ENCODE results near the gene METRNL.
A peak's percentile ranks its signal among the peaks of the same experiment; 100 is the strongest.

Gene METRNL

GRCh38 chr17:83077411-83077810, 2.0 kb upstream of the METRNL start:
- 0 out of 2 replicates have a peak, but pooled peaks cover 9% of the 10 kb centered on the region for H4K20me1 ChIP-seq (ENCODE audit: insufficient read depth, low read length)
- no peaks in the 10 kb centered on the region for H3K79me2 ChIP-seq (ENCODE audit: insufficient read depth, low read length)
- H3K27ac ChIP-seq (ENCODE audit: low read length): no peak overlapping the region
- no peak for DNase-seq
- H3K9ac ChIP-seq (ENCODE audit: low read depth, low read length): no peak overlapping the region
- no peaks in the 10 kb centered on the region for H3K36me3 ChIP-seq (ENCODE audit: insufficient read depth, low read length)
- no peak overlapping the region for H3K4me2 ChIP-seq (ENCODE audit: insufficient read depth, low read length)
- H3K27me3 ChIP-seq (ENCODE audit: insufficient read depth, low read length, poor library complexity): peaks cover 20% of the 10 kb centered on the region
- no peak for ATAC-seq (ENCODE audit: insufficient read depth, low read depth)
- H3K4me1 ChIP-seq (ENCODE audit: insufficient read depth, low read length): no peaks in the 10 kb centered on the region
- H3K4me3 ChIP-seq (ENCODE audit: low read depth in 1 of 2, low read length in 2 of 2): no peak overlapping the region
- no peaks in the 10 kb centered on the region for H3K9me3 ChIP-seq (ENCODE audit: insufficient read depth, low read length, severe bottlenecking)
- H2AFZ ChIP-seq (ENCODE audit: low read depth, low read length): no peak overlapping the region
- TF ChIP-seq EZH2 (IDR thresholded peaks at IDR 0.05; ENCODE audit: borderline replicate concordance, low read depth, low read length, severe bottlenecking) (no peak), CTCF (IDR thresholded peaks at IDR 0.05; ENCODE audit: borderline replicate concordance, extremely low read depth, low read length, poor library complexity, severe bottlenecking) (no peak)

- Histone ChIP-seq H3K4me1 (ENCODE audit: insufficient read depth, low read length) (no peaks in the 10 kb centered on the region), H3K4me3 (ENCODE audit: low read depth in 1 of 2, low read length in 2 of 2) (no peak overlapping the region), H2AFZ (ENCODE audit: low read depth, low read length) (no peak overlapping the region), H3K27me3 (ENCODE audit: insufficient read depth, low read length, poor library complexity) (peaks cover 20% of the 10 kb centered on the region), H3K27ac (ENCODE audit: low read length) (no peak overlapping the region), H3K36me3 (ENCODE audit: insufficient read depth, low read length) (no peaks in the 10 kb centered on the region), H4K20me1 (ENCODE audit: insufficient read depth, low read length) (0 out of 2 replicates have a peak, but pooled peaks cover 9% of the 10 kb centered on the region), H3K9me3 (ENCODE audit: insufficient read depth, low read length, severe bottlenecking) (no peaks in the 10 kb centered on the region), H3K9ac (ENCODE audit: low read depth, low read length) (no peak overlapping the region), H3K4me2 (ENCODE audit: insufficient read depth, low read length) (no peak overlapping the region), H3K79me2 (ENCODE audit: insufficient read depth, low read length) (no peaks in the 10 kb centered on the region)
- DNase-seq (no peak), ATAC-seq (ENCODE audit: insufficient read depth, low read depth) (no peak)
- TF ChIP-seq EZH2 (IDR thresholded peaks at IDR 0.05; ENCODE audit: borderline replicate concordance, low read depth, low read length, severe bottlenecking): no peak
- no peak for TF ChIP-seq CTCF (IDR thresholded peaks at IDR 0.05; ENCODE audit: borderline replicate concordance, extremely low read depth, low read length, poor library complexity, severe bottlenecking)
These were observed 1.5 kb upstream of the METRNL start for GRCh38 chr17:83077939-83078338.

GRCh38 chr17:83078378-83079351, 744 bp upstream of the METRNL start:
- H3K79me2 ChIP-seq (ENCODE audit: insufficient read depth, low read length): no peaks in the 10 kb centered on the region
- H3K9ac ChIP-seq (ENCODE audit: low read depth, low read length): no peak overlapping the region
- H4K20me1 ChIP-seq (ENCODE audit: insufficient read depth, low read length): 0 out of 2 replicates have a peak, but pooled peaks cover 9% of the 10 kb centered on the region
- no peak overlapping the region for H2AFZ ChIP-seq (ENCODE audit: low read depth, low read length)
- ATAC-seq (ENCODE audit: insufficient read depth, low read depth) (no peak), DNase-seq (no peak)
- H3K4me2 ChIP-seq (ENCODE audit: insufficient read depth, low read length): peak overlapping the region; percentile 31
- no peak for TF ChIP-seq CTCF (IDR thresholded peaks at IDR 0.05; ENCODE audit: borderline replicate concordance, extremely low read depth, low read length, poor library complexity, severe bottlenecking)
- TF ChIP-seq EZH2 (IDR thresholded peaks at IDR 0.05; ENCODE audit: borderline replicate concordance, low read depth, low read length, severe bottlenecking): no peak
- no peaks in the 10 kb centered on the region for H3K4me1 ChIP-seq (ENCODE audit: insufficient read depth, low read length)
- H3K36me3 ChIP-seq (ENCODE audit: insufficient read depth, low read length): no peaks in the 10 kb centered on the region
- no peak overlapping the region for H3K4me3 ChIP-seq (ENCODE audit: low read depth in 1 of 2, low read length in 2 of 2)
- no peak overlapping the region for H3K27ac ChIP-seq (ENCODE audit: low read length)
- no peaks in the 10 kb centered on the region for H3K9me3 ChIP-seq (ENCODE audit: insufficient read depth, low read length, severe bottlenecking)
- H3K27me3 ChIP-seq (ENCODE audit: insufficient read depth, low read length, poor library complexity): peaks cover 25% of the 10 kb centered on the region

Data from DND-41 (cell line).